NB4 (cell line): Measurements from ENCODE around the gene OR2S2.

Experiments used
- DNase-seq: peaks from one replicate; pipeline ENCODE4 v3.0.0; 2010; ENCODE audit warnings: low read depth
- H3K4me3 ChIP-seq: one replicate; pipeline ENCODE4 v1.5.1; 2011; ENCODE audit warnings: mild to moderate bottlenecking, low read depth, low read length, moderate library complexity
- MYC ChIP-seq: IDR thresholded peaks from 2 replicates; pipeline ENCODE4 v1.6.1; 2011; ENCODE audit warnings: low read depth, low read length
- POLR2A ChIP-seq: IDR thresholded peaks from 2 replicates; pipeline ENCODE4 v1.6.1; 2011; ENCODE audit warnings: mild to moderate bottlenecking; ENCODE audit not compliant: insufficient read length; ENCODE audit errors: extremely low read depth
- TF ChIP-seq, protein P1 (sequence below): IDR thresholded peaks from 2 replicates; pipeline ENCODE4 v1.6.1; 2011; ENCODE audit warnings: low read depth, low read length
- TF ChIP-seq, protein P2 (sequence below): IDR thresholded peaks from one replicate; pipeline ENCODE4 v1.5.1; 2012; ENCODE audit warnings: low read depth, low read length

OR2S2 gene

DNA sequence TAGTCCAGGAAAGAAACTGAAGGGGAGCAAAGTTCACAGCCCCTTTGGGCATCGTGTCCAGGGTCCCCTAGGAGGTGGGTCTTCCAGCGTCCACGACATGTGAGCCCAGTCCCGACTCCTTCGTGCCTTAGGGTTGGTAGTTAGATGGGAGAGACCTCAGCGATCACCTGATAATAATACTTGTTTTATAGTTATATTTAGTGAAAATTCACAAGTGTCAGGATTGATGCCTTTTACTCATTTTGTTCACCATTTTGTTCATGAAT, 28.6 kb downstream of the OR2S2 start:
- DNase-seq, result no peak
- TF ChIP-seq POLR2A (no peak), MYC (no peak)
- TF ChIP-seq, protein P1, sequence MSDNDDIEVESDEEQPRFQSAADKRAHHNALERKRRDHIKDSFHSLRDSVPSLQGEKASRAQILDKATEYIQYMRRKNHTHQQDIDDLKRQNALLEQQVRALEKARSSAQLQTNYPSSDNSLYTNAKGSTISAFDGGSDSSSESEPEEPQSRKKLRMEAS, result no peak
- no peak overlapping the region for H3K4me3 ChIP-seq

DNA sequence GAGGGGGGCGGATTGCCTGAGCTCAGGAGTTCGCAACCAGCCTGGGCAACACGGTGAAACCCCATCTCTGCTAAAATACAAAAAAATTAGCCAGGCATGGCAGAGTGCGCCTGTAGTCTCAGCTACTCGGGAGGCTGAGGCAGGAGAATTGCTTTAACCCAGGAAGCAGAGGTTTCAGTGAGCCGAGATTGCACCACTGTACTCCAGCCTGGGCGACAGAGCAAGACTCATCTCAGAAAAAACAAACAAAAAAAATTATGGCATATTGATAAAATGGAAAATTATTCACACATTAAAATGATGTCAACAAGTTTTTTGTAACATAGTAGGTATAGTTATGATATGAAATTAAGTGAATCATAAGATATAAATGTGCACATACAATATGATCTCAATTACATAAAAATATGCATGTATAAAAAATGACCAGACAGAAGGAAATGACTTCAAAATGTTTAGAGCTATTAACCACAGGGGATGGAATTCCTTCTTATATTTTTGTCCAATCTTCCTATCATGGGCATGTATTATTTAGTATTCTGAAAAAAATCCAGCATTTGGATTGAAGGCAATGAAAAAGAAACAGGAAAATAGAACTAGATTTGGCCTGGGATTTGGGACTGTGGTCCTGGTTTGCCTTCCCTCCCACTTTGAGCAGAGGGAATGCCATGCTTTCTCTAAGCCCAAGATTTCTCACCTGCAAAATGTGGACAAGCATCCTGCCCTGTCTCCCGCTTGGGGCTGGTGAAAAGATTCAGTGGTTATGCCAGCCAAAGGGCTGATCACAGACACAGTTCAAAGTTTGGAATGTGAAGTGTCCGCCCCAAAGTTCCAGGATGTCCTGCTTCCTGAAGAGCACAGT, 29.1 kb downstream of the OR2S2 start:
- TF ChIP-seq, protein P1, result no peak
- TF ChIP-seq MYC (no peak), POLR2A (no peak)
- TF ChIP-seq, protein P2, sequence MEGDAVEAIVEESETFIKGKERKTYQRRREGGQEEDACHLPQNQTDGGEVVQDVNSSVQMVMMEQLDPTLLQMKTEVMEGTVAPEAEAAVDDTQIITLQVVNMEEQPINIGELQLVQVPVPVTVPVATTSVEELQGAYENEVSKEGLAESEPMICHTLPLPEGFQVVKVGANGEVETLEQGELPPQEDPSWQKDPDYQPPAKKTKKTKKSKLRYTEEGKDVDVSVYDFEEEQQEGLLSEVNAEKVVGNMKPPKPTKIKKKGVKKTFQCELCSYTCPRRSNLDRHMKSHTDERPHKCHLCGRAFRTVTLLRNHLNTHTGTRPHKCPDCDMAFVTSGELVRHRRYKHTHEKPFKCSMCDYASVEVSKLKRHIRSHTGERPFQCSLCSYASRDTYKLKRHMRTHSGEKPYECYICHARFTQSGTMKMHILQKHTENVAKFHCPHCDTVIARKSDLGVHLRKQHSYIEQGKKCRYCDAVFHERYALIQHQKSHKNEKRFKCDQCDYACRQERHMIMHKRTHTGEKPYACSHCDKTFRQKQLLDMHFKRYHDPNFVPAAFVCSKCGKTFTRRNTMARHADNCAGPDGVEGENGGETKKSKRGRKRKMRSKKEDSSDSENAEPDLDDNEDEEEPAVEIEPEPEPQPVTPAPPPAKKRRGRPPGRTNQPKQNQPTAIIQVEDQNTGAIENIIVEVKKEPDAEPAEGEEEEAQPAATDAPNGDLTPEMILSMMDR, result no peak

DNA sequence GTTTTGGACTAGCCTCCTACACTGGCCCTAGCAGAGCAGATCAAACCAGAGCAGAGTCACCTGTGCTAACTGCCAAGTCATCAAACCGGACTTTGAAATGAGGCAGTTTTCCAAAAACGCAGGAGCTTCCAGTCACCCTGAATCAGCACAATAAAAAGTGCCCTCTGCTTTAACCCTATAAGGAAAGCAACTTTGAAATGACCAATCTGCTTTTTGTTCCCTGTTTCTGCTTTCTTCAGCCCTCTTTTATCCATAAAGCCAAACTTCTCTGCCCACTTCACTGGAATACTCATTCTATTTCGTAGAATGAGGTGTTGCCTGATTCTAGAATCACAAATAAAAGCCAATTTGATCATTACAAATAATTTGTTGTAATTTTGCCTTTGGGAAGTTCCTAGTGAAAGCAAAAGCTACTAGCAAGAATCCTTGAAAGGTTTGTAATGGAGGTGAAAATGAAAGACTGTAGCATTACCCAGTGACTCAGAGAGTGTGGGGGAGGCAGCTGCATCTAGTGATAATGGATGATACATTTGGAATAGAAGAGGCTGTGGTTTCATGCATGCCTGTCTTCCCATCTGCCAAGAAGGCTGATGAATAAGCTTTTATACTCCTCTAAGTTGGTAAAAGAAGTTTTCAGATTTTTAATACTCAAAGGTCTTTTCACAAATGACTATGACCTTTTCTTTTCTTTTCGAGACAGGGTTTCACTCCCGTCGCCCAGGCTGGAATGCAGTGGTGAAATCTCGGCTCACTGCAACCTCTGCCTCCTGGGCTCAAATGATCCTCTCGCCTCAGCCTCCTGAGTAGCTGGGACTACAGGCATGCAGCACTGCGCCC, 33.8 kb downstream of the OR2S2 start:
- TF ChIP-seq POLR2A (no peak), MYC (no peak)
- TF ChIP-seq, protein P2, result no peak
- TF ChIP-seq, protein P1, result no peak
- H3K4me3 ChIP-seq, result no peak overlapping the region
- DNase-seq, result peak; percentile 48

More for the DNA sequence above, 29.1 kb downstream of the OR2S2 start:
- no peak for DNase-seq
- no peak overlapping the region for H3K4me3 ChIP-seq

DNA sequence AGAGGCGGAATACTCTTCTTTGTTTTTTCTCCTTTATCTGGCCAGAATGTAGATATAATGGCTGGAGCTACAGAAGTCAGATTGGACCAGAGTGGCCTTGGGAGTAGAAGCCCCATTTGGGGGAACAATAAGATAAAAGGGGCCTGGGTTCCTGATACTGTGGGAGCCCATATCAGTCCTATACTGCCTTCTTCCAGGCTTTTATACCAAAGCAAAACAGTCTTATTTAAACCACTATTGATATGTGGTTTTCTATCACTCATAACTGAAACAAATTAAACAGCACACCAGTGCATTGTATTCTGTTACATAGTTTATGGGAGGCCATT, 34.4 kb downstream of the OR2S2 start:
- DNase-seq, result no peak
- no peak overlapping the region for H3K4me3 ChIP-seq
- TF ChIP-seq, protein P1, result no peak
- TF ChIP-seq, protein P2, result no peak
- TF ChIP-seq MYC (no peak), POLR2A (no peak)

DNA sequence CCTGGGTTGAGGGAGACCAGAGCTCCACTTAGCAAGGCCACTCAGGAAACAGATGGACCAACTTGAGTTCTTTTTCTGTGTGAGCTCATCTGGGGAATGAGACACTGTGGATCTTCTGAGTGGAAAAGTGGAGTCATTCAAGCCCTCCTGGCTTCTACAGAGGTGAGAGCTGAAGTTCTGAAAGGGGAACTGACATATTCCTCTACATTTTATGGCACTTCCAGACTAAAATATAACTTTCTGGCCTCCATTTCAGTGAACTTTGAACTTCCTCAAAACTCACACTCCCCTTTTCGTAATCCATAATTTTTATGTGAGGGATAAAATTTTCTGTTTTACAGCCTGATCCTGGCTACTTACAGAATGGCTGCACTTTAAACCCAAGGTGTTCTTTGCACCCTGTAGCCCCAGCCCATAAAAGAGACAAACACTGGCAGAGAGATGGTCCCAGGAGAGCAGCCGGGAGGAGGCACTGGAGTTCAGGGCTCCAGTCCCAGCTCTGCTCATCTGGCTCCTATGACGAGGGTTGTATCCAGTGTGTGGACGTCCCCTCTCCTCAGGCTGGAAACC, 37.8 kb downstream of the OR2S2 start:
- peak; percentile 44 for DNase-seq
- TF ChIP-seq, protein P2, result no peak
- TF ChIP-seq MYC (no peak), POLR2A (no peak)
- TF ChIP-seq, protein P1, result no peak
- H3K4me3 ChIP-seq, result no peak overlapping the region
